Gastrocnemius medialis (tissue), 4 donors: Measurements from ENCODE around the gene WDR45B. TPM values are rescaled to one million over a fixed set of nuclear protein-coding genes. Genes with fewer than 3 reads are reported as not detected.
A peak's percentile ranks its signal among the peaks of the same experiment; 100 is the strongest.
"Not testable (repeated sequence)": the region's sequence is repeated elsewhere in the genome, so short reads cannot be mapped to it uniquely, and the experiment has no call there.

Experiments used
- ATAC-seq, 2 donors: fragments of 150-250 bp; one replicate each; pipeline ENCODE4 v1.9.1; 2016
- DNase-seq, 2 donors: peaks; one replicate each; pipeline ENCODE4 v3.0.0-alpha.2; 2019
- H3K27ac ChIP-seq, 4 donors: fragments of 200-600 bp; sonication (generic); 1 replicate in 1 of 4; 2 replicates in 3 of 4; pipeline ENCODE4 v1.5.1; 2016 to 2018; ENCODE audit warnings: mild to moderate bottlenecking in 2 of 4, moderate library complexity in 1 of 4
- H3K27me3 ChIP-seq, 3 donors: fragments of 200-600 bp; sonication (generic) in 2 of 3; 1 replicate in 1 of 3; 2 replicates in 2 of 3; pipeline versions ENCODE4 v1.5.1 to v1.6.0; 2016 to 2019; ENCODE audit warnings: mild to moderate bottlenecking in 1 of 3, moderate library complexity in 1 of 3
- H3K36me3 ChIP-seq, 2 donors: fragments of 200-600 bp; sonication (generic) in 1 of 2; one replicate each; pipeline ENCODE4 v1.5.1; 2017 to 2018
- H3K4me1 ChIP-seq, 2 donors: fragments of 200-600 bp; sonication (generic) in 1 of 2; one replicate each; pipeline ENCODE4 v1.5.1; 2016 to 2017; ENCODE audit warnings: mild to moderate bottlenecking in 2 of 2
- H3K4me3 ChIP-seq, 4 donors: fragments of 200-600 bp; sonication (generic) in 3 of 4; 1 replicate in 1 of 4; 2 replicates in 3 of 4; pipeline ENCODE4 v1.5.1; 2016 to 2019; ENCODE audit warnings: mild to moderate bottlenecking in 2 of 4
- H3K9me3 ChIP-seq, 3 donors: fragments of 200-600 bp; sonication (generic) in 2 of 3; 1 replicate in 1 of 3; 2 replicates in 2 of 3; pipeline ENCODE4 v1.5.1; 2016 to 2019
- POLR2A ChIP-seq, 2 donors: fragments of 450-650 bp; IDR thresholded peaks; one replicate each; pipeline ENCODE4 v1.6.1; 2017; ENCODE audit warnings: antibody characterized with exemption in 2 of 2, mild to moderate bottlenecking in 2 of 2, moderate library complexity in 2 of 2
- in situ Hi-C, 4 donors: fragments of 200-750 bp; cut with MboI; loops; one replicate each; pipeline versions ENCODE4 v1.15.0 to v1.8.0; 2017; ENCODE audit warnings: low sequenced_read_pairs in 4 of 4
- intact Hi-C: fragments of 100-400 bp; cut with DNase I; formaldehyde crosslinking; loops from one replicate; pipeline ENCODE4 v1.15.1; 2023; ENCODE audit warnings: low total_unique reads
- total RNA-seq, 4 donors: library from RNA; depleted of rRNA; stranded (reverse); fragments of >200 nt; gene quantifications; one replicate each; pipeline versions ENCODE4 v1.1.0 to v1.2.3, GENCODE V29; 2016
- TF ChIP-seq, protein P1 (sequence below), 5 experiments: fragments of 450-650 bp in 3 of 5; fragments of 200-600 bp in 2 of 5; sonication (generic) in 2 of 5; IDR thresholded peaks in 4 of 5; conservative IDR thresholded peaks in 1 of 5; 1 replicate in 4 of 5; 2 replicates in 1 of 5; pipeline ENCODE4 v1.5.1; 2016 to 2019; ENCODE audit warnings: antibody characterized with exemption in 5 of 5, mild to moderate bottlenecking in 3 of 5, moderate library complexity in 3 of 5

The WDR45B gene
- total RNA-seq, 4 donors from 2014 or later, result 28.0 to 39.2 (median 34.8) TPM

GRCh38 chr17:82586576-82587233 is 61.5 kb downstream of the WDR45B start:
- intact Hi-C loops, result no loop called here
- H3K27ac ChIP-seq, result peak overlapping the region in 2 of 4 donors; percentile 40 to 50
- H3K36me3 ChIP-seq, result peaks cover 0 to 15% of the 10 kb centered on the region in 2 donors

DNA sequence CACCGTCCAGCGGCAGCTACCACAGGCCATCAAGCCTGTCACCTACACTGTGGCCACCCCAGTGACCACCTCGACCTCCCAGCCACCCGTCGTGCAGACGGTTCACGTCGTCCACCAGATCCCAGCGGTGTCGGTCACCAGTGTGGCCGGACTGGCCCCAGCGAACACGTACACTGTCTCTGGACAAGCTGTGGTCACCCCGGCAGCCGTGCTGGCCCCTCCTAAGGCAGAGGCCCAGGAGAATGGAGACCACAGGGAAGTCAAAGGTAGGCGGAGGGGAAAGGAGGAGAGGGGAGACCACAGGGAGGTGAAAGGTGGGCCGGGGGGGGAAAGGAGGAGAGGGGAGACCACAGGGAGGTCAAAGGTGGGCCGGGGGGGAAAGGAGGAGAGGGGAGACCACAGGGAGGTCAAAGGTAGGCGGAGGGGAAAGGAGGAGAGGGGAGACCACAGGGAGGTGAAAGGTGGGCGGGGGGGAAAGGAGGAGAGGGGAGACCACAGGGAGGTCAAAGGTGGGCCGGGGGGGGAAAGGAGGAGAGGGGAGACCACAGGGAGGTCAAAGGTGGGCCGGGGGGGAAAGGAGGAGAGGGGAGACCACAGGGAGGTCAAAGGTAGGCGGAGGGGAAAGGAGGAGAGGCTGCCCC is 62.2 kb downstream of the WDR45B start:
- H3K27ac ChIP-seq, result peak overlapping the region; percentile 25 to 60 (median 32)
- H3K4me1 ChIP-seq, H3K9me3 ChIP-seq, H3K4me3 ChIP-seq, H3K27me3 ChIP-seq, in situ Hi-C loops, ATAC-seq, intact Hi-C loops: not testable (repeated sequence)
- peak in 1 of 2 donors; percentile 48 for DNase-seq
- H3K36me3 ChIP-seq, result peaks cover 0 to 15% of the 10 kb centered on the region in 2 donors

More at GRCh38 chr17:82586576-82587233, 61.5 kb downstream of the WDR45B start:
- Histone ChIP-seq H3K27me3 (no peaks in the 10 kb centered on the region), H3K4me1 (peaks cover 4 to 8% of the 10 kb centered on the region in 2 donors), H3K4me3 (no peak overlapping the region), H3K9me3 (no peaks in the 10 kb centered on the region)
- DNase-seq (no peak), ATAC-seq (no peak)
- in situ Hi-C loops, result no loop called here
- TF ChIP-seq, protein P1, sequence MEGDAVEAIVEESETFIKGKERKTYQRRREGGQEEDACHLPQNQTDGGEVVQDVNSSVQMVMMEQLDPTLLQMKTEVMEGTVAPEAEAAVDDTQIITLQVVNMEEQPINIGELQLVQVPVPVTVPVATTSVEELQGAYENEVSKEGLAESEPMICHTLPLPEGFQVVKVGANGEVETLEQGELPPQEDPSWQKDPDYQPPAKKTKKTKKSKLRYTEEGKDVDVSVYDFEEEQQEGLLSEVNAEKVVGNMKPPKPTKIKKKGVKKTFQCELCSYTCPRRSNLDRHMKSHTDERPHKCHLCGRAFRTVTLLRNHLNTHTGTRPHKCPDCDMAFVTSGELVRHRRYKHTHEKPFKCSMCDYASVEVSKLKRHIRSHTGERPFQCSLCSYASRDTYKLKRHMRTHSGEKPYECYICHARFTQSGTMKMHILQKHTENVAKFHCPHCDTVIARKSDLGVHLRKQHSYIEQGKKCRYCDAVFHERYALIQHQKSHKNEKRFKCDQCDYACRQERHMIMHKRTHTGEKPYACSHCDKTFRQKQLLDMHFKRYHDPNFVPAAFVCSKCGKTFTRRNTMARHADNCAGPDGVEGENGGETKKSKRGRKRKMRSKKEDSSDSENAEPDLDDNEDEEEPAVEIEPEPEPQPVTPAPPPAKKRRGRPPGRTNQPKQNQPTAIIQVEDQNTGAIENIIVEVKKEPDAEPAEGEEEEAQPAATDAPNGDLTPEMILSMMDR (IDR thresholded peaks at IDR 0.05 in 4 of 5, conservative IDR thresholded peaks at IDR 0.05 in 1 of 5), result no peak
- no peak for TF ChIP-seq POLR2A (IDR thresholded peaks at IDR 0.05)

GRCh38 chr17:82583720-82584234 is 64.5 kb downstream of the WDR45B start:
- intact Hi-C loops, result no loop called here
- ATAC-seq, result no peak

DNA sequence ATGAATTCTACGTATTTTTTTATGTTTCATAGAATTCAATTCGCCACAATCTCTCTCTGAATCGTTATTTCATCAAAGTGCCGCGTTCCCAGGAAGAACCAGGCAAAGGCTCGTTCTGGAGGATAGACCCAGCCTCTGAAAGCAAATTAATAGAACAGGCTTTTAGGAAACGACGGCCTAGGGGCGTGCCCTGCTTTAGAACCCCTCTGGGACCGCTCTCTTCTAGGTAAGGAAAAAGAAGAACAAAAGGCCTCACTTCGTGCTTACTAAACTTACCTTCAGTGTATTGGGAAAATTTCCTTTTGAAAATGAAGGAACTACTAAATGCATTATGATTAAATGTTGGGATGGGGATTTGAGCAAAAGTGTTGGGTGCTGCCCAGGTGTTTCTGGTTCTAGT is 65.5 kb downstream of the WDR45B start:
- DNase-seq (no peak), ATAC-seq (peak in 1 of 2 donors; percentile 50)
- TF ChIP-seq POLR2A (IDR thresholded peaks at IDR 0.05), result peak in 1 of 2 donors; percentile 13
- TF ChIP-seq, protein P1 (IDR thresholded peaks at IDR 0.05 in 4 of 5, conservative IDR thresholded peaks at IDR 0.05 in 1 of 5), result no peak
- Histone ChIP-seq H3K27me3 (no peaks in the 10 kb centered on the region), H3K27ac (peak overlapping the region; percentile 10 to 57 (median 56)), H3K9me3 (no peaks in the 10 kb centered on the region), H3K4me3 (no peak overlapping the region), H3K4me1 (no peaks in the 10 kb centered on the region), H3K36me3 (peaks cover 0 to 12% of the 10 kb centered on the region in 2 donors)
- intact Hi-C loops, result no loop called here
- in situ Hi-C loops, result no loop called here

More at GRCh38 chr17:82583720-82584234, 64.5 kb downstream of the WDR45B start:
- Histone ChIP-seq H3K4me3 (no peak overlapping the region), H3K4me1 (no peaks in the 10 kb centered on the region), H3K9me3 (no peaks in the 10 kb centered on the region), H3K27ac (peak overlapping the region in 1 of 4 donors; percentile 56), H3K27me3 (no peaks in the 10 kb centered on the region), H3K36me3 (peaks cover 0 to 15% of the 10 kb centered on the region in 2 donors)
- no peak for TF ChIP-seq POLR2A (IDR thresholded peaks at IDR 0.05)
- TF ChIP-seq, protein P1 (IDR thresholded peaks at IDR 0.05 in 4 of 5, conservative IDR thresholded peaks at IDR 0.05 in 1 of 5), result no peak
- in situ Hi-C loops, result no loop called here
- no peak for DNase-seq

DNA sequence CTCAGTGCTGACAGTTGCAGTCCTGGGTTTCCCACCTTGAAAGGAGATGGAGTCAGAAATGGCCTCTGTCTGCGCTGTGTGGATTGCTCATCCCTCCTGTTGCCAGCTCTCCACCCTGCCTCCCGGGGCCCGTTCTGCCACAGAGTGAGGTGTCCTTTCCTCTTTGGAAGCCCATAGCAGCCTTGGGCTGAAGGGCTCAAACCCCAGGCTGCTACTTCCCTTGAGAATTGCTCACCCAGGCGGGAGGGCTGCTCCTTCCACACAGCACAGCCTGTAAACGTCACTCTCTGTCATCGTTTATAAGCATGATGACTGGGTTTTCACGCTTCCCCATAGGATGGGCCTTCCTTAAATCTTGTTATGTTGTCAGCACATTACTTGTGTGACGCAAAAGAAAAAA is 66.0 kb downstream of the WDR45B start:
- H3K4me3 ChIP-seq, result no peak overlapping the region
- H3K9me3 ChIP-seq, result no peaks in the 10 kb centered on the region
- no peaks in the 10 kb centered on the region for H3K27me3 ChIP-seq
- peak overlapping the region; percentile 10 to 57 (median 56) for H3K27ac ChIP-seq
- in situ Hi-C loops, result no loop called here
- peaks cover 0 to 7% of the 10 kb centered on the region in 2 donors for H3K36me3 ChIP-seq
- intact Hi-C loops, result no loop called here
- H3K4me1 ChIP-seq, result no peaks in the 10 kb centered on the region
- DNase-seq (no peak), ATAC-seq (peak in 1 of 2 donors; percentile 26)
- TF ChIP-seq, protein P1 (IDR thresholded peaks at IDR 0.05 in 4 of 5, conservative IDR thresholded peaks at IDR 0.05 in 1 of 5), result no peak
- no peak for TF ChIP-seq POLR2A (IDR thresholded peaks at IDR 0.05)

DNA sequence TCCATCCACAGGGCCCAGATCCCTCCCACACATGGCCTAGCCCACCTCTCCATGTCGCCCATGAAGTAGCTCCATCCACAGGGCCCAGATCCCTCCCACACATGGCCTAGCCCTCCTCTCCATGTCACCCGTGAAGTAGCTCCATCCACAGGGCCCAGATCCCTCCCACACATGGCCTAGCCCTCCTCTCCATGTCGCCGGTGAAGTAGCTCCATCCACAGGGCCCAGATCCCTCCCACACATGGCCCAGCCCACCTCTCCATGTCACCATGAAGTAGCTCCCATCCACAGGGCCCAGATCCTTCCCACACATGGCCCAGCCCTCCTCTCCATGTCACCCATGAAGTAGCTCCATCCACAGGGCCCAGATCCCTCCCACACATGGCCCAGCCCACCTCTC is 68.3 kb downstream of the WDR45B start:
- H3K9me3 ChIP-seq, H3K4me1 ChIP-seq, in situ Hi-C loops, DNase-seq, H3K4me3 ChIP-seq, H3K27ac ChIP-seq, H3K27me3 ChIP-seq, intact Hi-C loops, ATAC-seq: not testable (repeated sequence)
- peaks cover 0 to 14% of the 10 kb centered on the region in 2 donors for H3K36me3 ChIP-seq
